H1 (cell line): ENCODE measurements around the gene MSTN. TPM values are rescaled to one million over a fixed set of nuclear protein-coding genes. Genes with fewer than 3 reads are reported as not detected.

Experiments
- RXRA ChIP-seq: IDR thresholded peaks from 2 replicates; pipeline ENCODE4 v1.6.1; 2011; ENCODE audit warnings: low read depth, mild to moderate bottlenecking, low read length, moderate library complexity; ENCODE audit not compliant: insufficient read depth
- polyA plus RNA-seq, 7 experiments: library from polyadenylated mRNA; depleted of rRNA in 3 of 7; stranded (reverse) in 5 of 7; unstranded in 2 of 7; fragments of >200 nt in 5 of 7; fragments of 200-250 nt in 2 of 7; gene quantifications; 1 replicate in 5 of 7; 2 replicates in 1 of 7; 4 replicates in 1 of 7; pipeline versions ENCODE4 v1.2.1 to v1.2.3, GENCODE V29; 2011 to 2013; ENCODE audit warnings: missing spikeins in 2 of 7, mixed read lengths in 2 of 7
- total RNA-seq: library from RNA; stranded (reverse); fragmentation: NEBNext Ultra II Directional; extraction: Animal tissue kit (Norgen Biotek cat#: 25700); gene quantifications from 2 replicates; pipeline ENCODE4 v1.2.1, GENCODE V29; 2021

Gene MSTN
- total and polyA plus RNA-seq, 2 of the 8 experiments (the other 6 are each of a cell fraction or from before 2014, with no cell fraction given): not detected

- TF ChIP-seq RXRA: no peak
- TF ChIP-seq, all 59 proteins: peak for 0
Measured at GRCh38 chr2:190062053-190062452, 476 bp downstream of the MSTN start (continued).
